Hepatocyte (in vitro differentiated cells): Measurements from ENCODE around the gene GAN. TPM values are rescaled to one million over a fixed set of nuclear protein-coding genes. Genes with fewer than 3 reads are reported as not detected.
"Not testable (repeated sequence)": the region's sequence is repeated elsewhere in the genome, so short reads cannot be mapped to it uniquely, and the experiment has no call there.

Source experiments
- DNase-seq: peaks from one replicate; pipeline ENCODE4 v3.0.0-alpha.2; 2016; ENCODE audit warnings: low spot score
- H2AFZ ChIP-seq: fragments of 200-600 bp; sonication (generic); 2 replicates; pipeline ENCODE4 v1.6.0; 2016; ENCODE audit warnings: antibody characterized with exemption, mild to moderate bottlenecking
- H3K27ac ChIP-seq: fragments of 200-600 bp; sonication (generic); 2 replicates; pipeline ENCODE4 v1.5.1; 2016; ENCODE audit warnings: mild to moderate bottlenecking
- H3K27me3 ChIP-seq: fragments of 200-600 bp; sonication (generic); 2 replicates; pipeline ENCODE4 v1.6.1; 2016
- H3K36me3 ChIP-seq: fragments of 200-600 bp; sonication (generic); replicated peaks from 2 replicates; pipeline ENCODE4 v1.5.1; 2016; ENCODE audit warnings: low read depth; ENCODE audit not compliant: insufficient read depth
- H3K4me1 ChIP-seq: fragments of 200-600 bp; sonication (generic); 2 replicates; pipeline ENCODE4 v1.5.1; 2016; ENCODE audit warnings: mild to moderate bottlenecking, moderate library complexity; ENCODE audit not compliant: insufficient read depth
- H3K4me2 ChIP-seq: fragments of 200-600 bp; sonication (generic); 2 replicates; pipeline ENCODE4 v1.6.0; 2016
- H3K4me3 ChIP-seq: fragments of 200-600 bp; sonication (generic); 2 replicates; pipeline ENCODE4 v1.5.1; 2016; ENCODE audit warnings: mild to moderate bottlenecking
- H3K79me2 ChIP-seq: fragments of 200-600 bp; sonication (generic); 2 replicates; pipeline ENCODE4 v1.6.0; 2017; ENCODE audit warnings: mild to moderate bottlenecking
- H3K9me2 ChIP-seq: fragments of 200-600 bp; sonication (generic); replicated peaks from 2 replicates; pipeline ENCODE4 v1.6.0; 2017; ENCODE audit warnings: mild to moderate bottlenecking; ENCODE audit not compliant: insufficient read depth
- H3K9me3 ChIP-seq: fragments of 200-600 bp; sonication (generic); 2 replicates; pipeline ENCODE4 v1.5.1; 2016; ENCODE audit warnings: low read depth, mild to moderate bottlenecking
- H4K20me1 ChIP-seq: fragments of 200-600 bp; sonication (generic); 2 replicates; pipeline ENCODE4 v1.6.0; 2016; ENCODE audit warnings: mild to moderate bottlenecking; ENCODE audit not compliant: insufficient read depth, poor library complexity, severe bottlenecking
- CTCF ChIP-seq: fragments of 200-600 bp; sonication (generic); IDR thresholded peaks from 2 replicates; pipeline ENCODE4 v1.5.1; 2016; ENCODE audit warnings: antibody characterized with exemption, mild to moderate bottlenecking; ENCODE audit not compliant: poor library complexity
- EZH2 ChIP-seq: fragments of 200-600 bp; sonication (generic); IDR thresholded peaks from 2 replicates; pipeline ENCODE4 v1.6.1; 2016; ENCODE audit warnings: antibody characterized with exemption, mild to moderate bottlenecking, borderline replicate concordance
- EZH2phosphoT487 ChIP-seq: fragments of 200-600 bp; sonication (generic); IDR thresholded peaks from one replicate; pipeline ENCODE4 v1.6.1; 2018; ENCODE audit warnings: antibody characterized with exemption, mild to moderate bottlenecking, low read depth, moderate library complexity; ENCODE audit not compliant: unreplicated experiment, severe bottlenecking
- WGBS: methylation state at CpG from one replicate; pipeline ENCODE4 v1.1.6; 2016; ENCODE audit warnings: low lambda C conversion rate; ENCODE audit errors: missing lambda C conversion rate; 5-methylcytosine and 5-hydroxymethylcytosine counted together
- polyA plus RNA-seq: library from polyadenylated mRNA; unstranded; fragments of >200 nt; fragmentation: Nextera tagmentation; extraction: Ambion mirVana; gene quantifications from 2 replicates; pipeline ENCODE4 v1.2.1, GENCODE V29; 2016
- total RNA-seq: library from RNA; depleted of rRNA; stranded (reverse); fragments of >200 nt; gene quantifications from 2 replicates; pipeline ENCODE4 v1.2.3, GENCODE V29; 2014

GAN gene
- total and polyA plus RNA-seq, 2 experiments from 2014 or later: 2.1 to 10.9 TPM

GRCh38 chr16:81335669-81336068, 20.9 kb downstream of the GAN start:
- WGBS: 98% methylated on average over 6 of the region's 6 CpGs
- peaks cover 50% of the 10 kb centered on the region for H3K79me2 ChIP-seq
- TF ChIP-seq EZH2phosphoT487 (no peak), CTCF (no peak), EZH2 (no peak)
- no peak overlapping the region for H3K4me3 ChIP-seq
- no peak overlapping the region for H2AFZ ChIP-seq
- no peaks in the 10 kb centered on the region for H3K9me3 ChIP-seq
- H4K20me1 ChIP-seq: no peaks in the 10 kb centered on the region
- H3K4me2 ChIP-seq: no peak overlapping the region
- no peaks in the 10 kb centered on the region for H3K9me2 ChIP-seq
- H3K27ac ChIP-seq: no peak overlapping the region
- no peaks in the 10 kb centered on the region for H3K27me3 ChIP-seq
- H3K36me3 ChIP-seq: no peaks in the 10 kb centered on the region
- H3K4me1 ChIP-seq: no peaks in the 10 kb centered on the region
- DNase-seq: no peak

GRCh38 chr16:81337097-81337496, 22.3 kb downstream of the GAN start:
- 91% methylated on average over 5 of the region's 5 CpGs for WGBS

GRCh38 chr16:81345172-81345571, 30.4 kb downstream of the GAN start:
- not testable (repeated sequence) for H3K36me3 ChIP-seq, H2AFZ ChIP-seq, H3K27ac ChIP-seq, H4K20me1 ChIP-seq, H3K27me3 ChIP-seq, H3K4me2 ChIP-seq, H3K9me2 ChIP-seq, H3K4me1 ChIP-seq, H3K4me3 ChIP-seq, DNase-seq, H3K9me3 ChIP-seq, H3K79me2 ChIP-seq
- WGBS: 96% methylated on average over 3 of the region's 3 CpGs

More at GRCh38 chr16:81337097-81337496, 22.3 kb downstream of the GAN start:
- H4K20me1 ChIP-seq: no peaks in the 10 kb centered on the region
- H3K4me1 ChIP-seq: no peaks in the 10 kb centered on the region
- no peak overlapping the region for H3K4me2 ChIP-seq
- TF ChIP-seq EZH2: no peak
- H3K9me3 ChIP-seq: no peaks in the 10 kb centered on the region
- no peak overlapping the region for H2AFZ ChIP-seq
- no peak for DNase-seq
- H3K27ac ChIP-seq: no peak overlapping the region
- H3K36me3 ChIP-seq: no peaks in the 10 kb centered on the region
- no peak overlapping the region for H3K4me3 ChIP-seq
- H3K79me2 ChIP-seq: peaks cover 37% of the 10 kb centered on the region
- H3K9me2 ChIP-seq: no peaks in the 10 kb centered on the region
- no peaks in the 10 kb centered on the region for H3K27me3 ChIP-seq

- peaks cover 7% of the 10 kb centered on the region for H3K9me3 ChIP-seq
- no peaks in the 10 kb centered on the region for H3K27me3 ChIP-seq
- H3K4me1 ChIP-seq: no peaks in the 10 kb centered on the region
- no peak overlapping the region for H3K27ac ChIP-seq
- no peak overlapping the region for H3K4me3 ChIP-seq
- peaks cover 14% of the 10 kb centered on the region for H3K79me2 ChIP-seq
- H3K36me3 ChIP-seq: no peaks in the 10 kb centered on the region
- DNase-seq: no peak
- H3K9me2 ChIP-seq: no peaks in the 10 kb centered on the region
- no peak overlapping the region for H3K4me2 ChIP-seq
- 91% methylated on average over 1 of the region's 1 CpG for WGBS
- H2AFZ ChIP-seq: no peak overlapping the region
- no peaks in the 10 kb centered on the region for H4K20me1 ChIP-seq
- TF ChIP-seq CTCF (no peak), EZH2phosphoT487 (no peak), EZH2 (no peak)
These were observed 32.7 kb downstream of the GAN start for GRCh38 chr16:81347425-81347824.
